Activated T-cell treated with anti-CD3 and anti-CD28 coated beads, Interleukin-2, amount 50 U/mL, for 24 hours (primary cell): ENCODE measurements around the gene SARS2.
A peak's percentile ranks its signal among the peaks of the same experiment; 100 is the strongest.
"Not testable (repeated sequence)": the region's sequence is repeated elsewhere in the genome, so short reads cannot be mapped to it uniquely, and the experiment has no call there.

Experiments used
- DNase-seq: peaks from one replicate; pipeline ENCODE4 v3.0.0-alpha.2; 2020
- H3K27ac Mint-ChIP-seq: 2 replicates; pipeline ENCODE4 v1.8.0; 2020; ENCODE audit warnings: mild to moderate bottlenecking, mixed read lengths
- H3K27me3 Mint-ChIP-seq: 2 replicates; pipeline ENCODE4 v1.8.0; 2020; ENCODE audit warnings: mixed read lengths
- H3K36me3 Mint-ChIP-seq: 2 replicates; pipeline ENCODE4 v1.8.0; 2020; ENCODE audit warnings: low read depth, mixed read lengths
- H3K4me1 Mint-ChIP-seq: 2 replicates; pipeline ENCODE4 v1.8.0; 2020; ENCODE audit warnings: low read depth, mixed read lengths
- H3K4me3 Mint-ChIP-seq: 2 replicates; pipeline ENCODE4 v1.8.0; 2020; ENCODE audit warnings: mild to moderate bottlenecking, moderate library complexity, mixed read lengths
- H3K9me3 Mint-ChIP-seq: 2 replicates; pipeline ENCODE4 v1.8.0; 2020; ENCODE audit warnings: mixed read lengths

The SARS2 gene

GRCh38 chr19:38956264-38956663, 25.7 kb upstream of the SARS2 start:
- Mint-ChIP-seq H3K4me1 (peaks cover 5% of the 10 kb centered on the region), H3K9me3 (no peaks in the 10 kb centered on the region), H3K36me3 (no peaks in the 10 kb centered on the region), H3K4me3 (no peak overlapping the region), H3K27ac (no peak overlapping the region), H3K27me3 (peaks cover 21% of the 10 kb centered on the region)
- no peak for DNase-seq

DNA sequence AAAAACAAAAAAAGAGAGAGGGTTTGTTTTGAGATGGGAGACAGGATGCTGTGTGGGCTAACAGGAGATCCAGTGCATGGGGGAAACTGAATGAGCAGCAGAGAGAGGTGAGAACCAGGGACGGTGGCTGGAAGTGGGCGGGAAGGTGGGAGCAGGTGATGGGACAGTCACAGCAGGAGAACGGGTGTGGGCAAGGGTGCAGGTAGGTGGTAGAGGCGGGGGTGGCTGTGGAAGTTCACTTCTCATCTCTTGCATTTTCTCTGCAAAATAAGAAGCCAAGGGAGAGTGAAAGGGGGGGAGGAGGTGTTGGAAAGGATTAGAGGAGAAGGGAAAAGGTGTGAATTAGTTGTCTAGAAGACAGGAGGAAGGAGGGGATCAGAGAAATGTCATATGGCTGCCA, 23.1 kb upstream of the SARS2 start:
- H3K36me3 Mint-ChIP-seq, result no peaks in the 10 kb centered on the region
- no peak overlapping the region for H3K4me3 Mint-ChIP-seq
- H3K4me1 Mint-ChIP-seq, result peaks cover 15% of the 10 kb centered on the region
- H3K27ac Mint-ChIP-seq, result no peak overlapping the region
- H3K27me3 Mint-ChIP-seq, result peaks cover 31% of the 10 kb centered on the region
- DNase-seq, result no peak
- H3K9me3 Mint-ChIP-seq, result no peaks in the 10 kb centered on the region

GRCh38 chr19:38952395-38953165, 22.0 kb upstream of the SARS2 start:
- no peaks in the 10 kb centered on the region for H3K36me3 Mint-ChIP-seq
- no peak overlapping the region for H3K4me3 Mint-ChIP-seq
- no peak overlapping the region for H3K27ac Mint-ChIP-seq
- no peak for DNase-seq
- no peaks in the 10 kb centered on the region for H3K9me3 Mint-ChIP-seq
- peaks cover 15% of the 10 kb centered on the region for H3K4me1 Mint-ChIP-seq
- H3K27me3 Mint-ChIP-seq, result peaks cover 31% of the 10 kb centered on the region

DNA sequence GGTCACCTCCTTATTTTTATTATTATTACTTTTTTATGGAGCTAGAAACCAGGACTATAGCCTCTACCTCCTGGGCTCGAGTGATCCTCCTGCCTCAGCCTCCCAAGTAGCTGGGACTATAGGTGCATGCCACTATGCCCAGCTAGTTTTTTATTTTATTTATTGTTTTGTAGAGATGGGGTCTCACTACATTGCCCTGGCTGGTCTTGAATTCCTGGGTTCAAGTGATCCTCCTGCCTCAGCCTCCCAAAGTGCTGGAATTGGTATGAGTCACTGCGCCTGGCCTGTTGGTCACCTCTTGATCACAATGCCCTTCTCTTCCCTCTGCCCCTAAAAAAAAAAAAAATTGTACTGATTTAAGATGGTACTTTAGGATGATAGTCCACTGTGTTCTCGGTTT, 20.6 kb upstream of the SARS2 start:
- Mint-ChIP-seq H3K36me3 (no peaks in the 10 kb centered on the region), H3K4me3 (no peak overlapping the region), H3K27me3 (peaks cover 31% of the 10 kb centered on the region), H3K9me3 (no peaks in the 10 kb centered on the region), H3K4me1 (peaks cover 15% of the 10 kb centered on the region), H3K27ac (no peak overlapping the region)
- no peak for DNase-seq

DNA sequence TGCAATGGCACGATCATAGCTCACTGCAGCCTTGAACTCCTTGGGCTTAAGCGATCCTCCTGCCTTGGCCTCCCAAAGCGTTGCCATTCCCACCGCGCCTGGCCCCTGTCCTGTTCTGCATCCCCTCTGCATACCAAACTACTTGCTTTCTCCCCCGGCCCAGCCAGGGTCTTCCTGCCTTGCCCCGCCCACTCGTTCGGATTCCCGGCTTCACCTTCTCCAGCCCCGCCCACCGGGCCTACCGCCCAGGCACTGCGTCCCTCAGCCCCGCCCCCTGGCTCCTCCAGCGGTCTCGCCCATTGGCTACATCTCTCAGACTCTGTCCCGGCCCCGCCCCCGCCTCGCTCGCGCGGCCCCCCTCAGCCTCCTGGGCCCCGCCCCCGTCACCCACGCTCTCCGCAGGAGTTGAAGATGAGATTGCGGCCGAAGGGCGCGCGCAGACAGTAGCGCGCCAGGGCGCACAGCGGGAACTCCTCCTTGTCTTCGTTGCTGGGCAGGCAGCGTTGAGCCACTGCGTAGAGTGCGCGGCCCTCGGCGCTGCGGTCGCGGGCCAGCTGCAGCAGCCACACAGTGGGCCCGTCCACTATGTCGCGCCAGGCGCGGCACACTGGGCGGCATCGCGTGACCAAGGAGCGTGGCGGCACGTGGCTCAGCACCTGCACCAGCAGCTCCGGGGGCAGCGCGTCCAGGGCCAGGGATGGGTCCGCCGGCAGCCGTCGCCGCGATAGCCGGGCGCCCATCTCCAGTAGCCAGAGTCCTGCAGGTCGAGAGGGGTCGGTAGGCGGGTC, 19.2 kb upstream of the SARS2 start:
- Mint-ChIP-seq H3K9me3 (no peaks in the 10 kb centered on the region), H3K4me1 (peaks cover 15% of the 10 kb centered on the region), H3K4me3 (peak overlapping the region; percentile 55), H3K27ac (no peak overlapping the region), H3K36me3 (no peaks in the 10 kb centered on the region), H3K27me3 (peaks cover 31% of the 10 kb centered on the region)
- DNase-seq, result peak; percentile 87

DNA sequence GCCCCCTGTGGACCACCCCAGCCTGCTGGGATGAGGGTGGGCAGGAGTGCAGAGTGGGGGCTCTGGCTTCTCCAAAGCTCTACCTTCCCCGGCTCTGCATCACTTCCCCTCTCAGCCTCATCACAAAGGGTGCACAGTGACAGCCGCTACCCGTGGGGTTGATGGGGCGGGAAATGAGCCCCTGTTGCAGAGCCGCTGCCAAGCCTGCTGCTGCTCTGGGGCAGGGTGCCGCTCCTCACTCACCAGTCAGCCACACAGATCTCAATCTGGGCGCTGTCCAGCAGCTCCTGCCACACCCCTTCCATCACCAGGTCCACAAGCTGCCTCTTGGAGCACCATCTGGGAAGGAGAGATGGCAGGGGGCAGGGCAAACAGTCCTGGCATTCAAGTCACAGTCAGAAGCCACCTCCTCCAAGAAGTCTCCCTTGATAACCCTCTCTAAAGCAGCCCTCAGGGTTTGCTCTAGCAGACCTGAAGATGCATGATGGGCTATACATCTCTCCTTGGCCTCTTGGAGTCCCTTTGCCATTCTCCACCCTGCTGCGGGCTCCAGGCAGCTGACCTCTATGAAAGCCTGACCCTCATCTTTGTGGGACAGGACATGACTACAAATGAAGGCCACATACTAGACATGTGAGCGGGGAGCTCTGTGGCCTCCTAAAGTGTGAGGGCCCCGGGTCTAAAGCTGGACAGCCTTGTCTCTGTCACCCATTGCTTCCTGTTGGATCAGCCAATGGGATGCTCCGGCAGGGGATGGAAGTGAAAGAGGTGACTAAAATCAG, 15.9 kb upstream of the SARS2 start:
- Mint-ChIP-seq H3K4me3 (no peak overlapping the region), H3K9me3 (no peaks in the 10 kb centered on the region), H3K4me1 (peaks cover 13% of the 10 kb centered on the region), H3K36me3 (no peaks in the 10 kb centered on the region), H3K27me3 (peaks cover 10% of the 10 kb centered on the region), H3K27ac (no peak overlapping the region)
- DNase-seq, result no peak

GRCh38 chr19:38945562-38946228, 15.1 kb upstream of the SARS2 start:
- Mint-ChIP-seq H3K9me3 (no peaks in the 10 kb centered on the region), H3K27ac (no peak overlapping the region), H3K27me3 (peaks cover 10% of the 10 kb centered on the region), H3K4me1 (peaks cover 15% of the 10 kb centered on the region), H3K36me3 (no peaks in the 10 kb centered on the region), H3K4me3 (no peak overlapping the region)
- no peak for DNase-seq

- Mint-ChIP-seq H3K27ac (no peak overlapping the region), H3K4me3 (no peak overlapping the region)
Observed at GRCh38 chr19:38944981-38945506, 14.5 kb upstream of the SARS2 start.

DNA sequence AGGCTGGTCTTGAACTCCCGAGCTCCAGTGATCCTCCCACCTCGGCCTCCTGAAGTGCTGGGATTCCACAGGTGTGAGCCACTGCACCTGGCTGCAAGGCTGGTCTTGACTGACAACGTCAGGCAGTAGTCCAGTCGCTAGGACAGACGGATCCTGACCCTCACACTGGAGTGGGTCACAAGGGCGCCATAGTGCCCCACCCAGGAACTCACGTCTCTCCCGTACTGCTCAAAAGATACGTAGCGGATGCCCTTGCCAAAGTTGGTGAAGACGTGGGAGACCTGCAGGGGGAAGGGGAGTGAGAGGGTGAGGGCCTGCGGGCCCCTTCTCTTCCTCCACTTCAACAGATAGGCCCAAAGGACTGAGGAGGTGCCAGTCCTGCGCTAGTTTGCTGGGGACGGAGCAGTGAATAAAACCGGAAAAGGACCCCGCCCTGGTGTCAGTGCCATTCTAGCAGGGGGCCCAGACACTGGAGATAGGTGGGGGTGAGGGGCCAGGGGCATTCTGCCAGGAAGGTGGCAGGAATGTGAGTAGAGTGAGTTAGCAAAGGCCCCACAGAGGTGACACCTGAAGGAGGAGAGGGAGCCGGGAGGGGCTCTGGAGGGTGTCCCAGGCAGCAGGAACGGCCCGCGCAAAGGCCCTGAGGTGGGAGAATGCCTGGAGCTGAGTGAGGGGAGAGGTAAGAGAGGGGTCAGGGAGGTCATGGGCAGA, 12.1 kb upstream of the SARS2 start:
- DNase-seq, result no peak
- Mint-ChIP-seq H3K4me1 (peaks cover 4% of the 10 kb centered on the region), H3K4me3 (no peak overlapping the region), H3K9me3 (no peaks in the 10 kb centered on the region), H3K27ac (no peak overlapping the region), H3K36me3 (no peaks in the 10 kb centered on the region), H3K27me3 (peaks cover 4% of the 10 kb centered on the region)

More at GRCh38 chr19:38944981-38945506, 14.5 kb upstream of the SARS2 start:
- no peaks in the 10 kb centered on the region for H3K9me3 Mint-ChIP-seq
- H3K4me1 Mint-ChIP-seq, result peaks cover 12% of the 10 kb centered on the region
- no peak for DNase-seq
- no peaks in the 10 kb centered on the region for H3K36me3 Mint-ChIP-seq
- peaks cover 7% of the 10 kb centered on the region for H3K27me3 Mint-ChIP-seq

- no peak overlapping the region for H3K4me3 Mint-ChIP-seq
- no peaks in the 10 kb centered on the region for H3K9me3 Mint-ChIP-seq
Observed at GRCh38 chr19:38941979-38942378, 11.4 kb upstream of the SARS2 start.

GRCh38 chr19:38941466-38941865, 10.9 kb upstream of the SARS2 start:
- H3K4me1 Mint-ChIP-seq, DNase-seq, H3K27ac Mint-ChIP-seq, H3K4me3 Mint-ChIP-seq, H3K9me3 Mint-ChIP-seq, H3K27me3 Mint-ChIP-seq, H3K36me3 Mint-ChIP-seq: not testable (repeated sequence)

More at GRCh38 chr19:38941979-38942378, 11.4 kb upstream of the SARS2 start:
- peaks cover 4% of the 10 kb centered on the region for H3K4me1 Mint-ChIP-seq
- H3K27ac Mint-ChIP-seq, result no peak overlapping the region
- H3K36me3 Mint-ChIP-seq, result no peaks in the 10 kb centered on the region
- H3K27me3 Mint-ChIP-seq, result peaks cover 4% of the 10 kb centered on the region
- no peak for DNase-seq

DNA sequence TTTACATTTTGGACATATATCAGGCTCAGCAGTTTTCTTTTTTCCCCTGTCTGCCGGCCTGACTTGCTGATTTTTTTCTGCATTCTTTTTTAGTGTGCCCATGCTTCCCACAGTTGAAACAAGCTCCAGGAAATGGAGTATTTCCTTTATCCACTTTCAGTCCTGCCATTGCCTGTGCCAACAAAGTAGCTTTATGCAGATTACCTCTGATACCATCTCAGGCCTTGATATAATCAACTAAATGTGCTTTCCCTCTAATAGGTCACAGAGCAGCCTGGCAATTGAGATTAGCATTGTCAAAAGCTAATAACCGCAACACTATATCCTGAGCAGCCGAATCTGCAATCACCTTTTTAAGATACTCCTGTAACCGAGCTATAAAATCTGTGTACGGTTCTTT, 9.4 kb upstream of the SARS2 start:
- DNase-seq, result no peak
- H3K4me1 Mint-ChIP-seq, result peaks cover 4% of the 10 kb centered on the region
- H3K27me3 Mint-ChIP-seq, result peaks cover 4% of the 10 kb centered on the region
- peaks cover 10% of the 10 kb centered on the region for H3K36me3 Mint-ChIP-seq
- H3K27ac Mint-ChIP-seq, result no peak overlapping the region
- peaks cover 2% of the 10 kb centered on the region for H3K9me3 Mint-ChIP-seq
- H3K4me3 Mint-ChIP-seq, result no peak overlapping the region

DNA sequence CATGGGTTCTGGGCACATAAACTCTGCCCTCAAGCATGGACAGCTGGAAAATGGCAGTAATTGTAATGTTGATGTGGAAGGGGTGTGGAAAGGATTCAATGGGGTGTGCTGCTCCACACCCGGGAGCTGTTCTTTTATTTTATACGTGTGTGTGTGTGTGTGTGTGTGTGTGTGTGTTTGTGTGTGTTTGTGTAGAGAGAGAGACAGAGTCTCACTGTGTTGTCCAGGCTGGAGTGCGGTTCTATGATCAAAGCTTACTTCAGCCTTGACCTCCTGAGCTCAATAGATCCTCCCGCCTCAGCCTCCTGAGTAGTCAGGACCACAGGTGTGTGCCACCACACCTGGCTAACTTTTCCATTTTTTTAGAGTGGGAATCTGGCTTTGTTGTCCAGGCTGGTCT, 3.0 kb upstream of the SARS2 start:
- Mint-ChIP-seq H3K27me3 (no peaks in the 10 kb centered on the region), H3K27ac (no peak overlapping the region), H3K4me1 (peaks cover 33% of the 10 kb centered on the region), H3K9me3 (peaks cover 3% of the 10 kb centered on the region), H3K4me3 (no peak overlapping the region), H3K36me3 (peaks cover 58% of the 10 kb centered on the region)
- DNase-seq, result no peak
